RCC 7860 (cell line): Measurements from ENCODE around the gene SHKBP1.
"Not testable (repeated sequence)": the region's sequence is repeated elsewhere in the genome, so short reads cannot be mapped to it uniquely, and the experiment has no call there.

Experiments used
- DNase-seq: peaks from one replicate; pipeline ENCODE4 v3.0.0-alpha.2; 2015; ENCODE audit warnings: low spot score
- FAIRE-seq: peaks from 2 replicates; lab custom pipeline; 2012; peaks lifted over from hg19 to GRCh38; lab: Jason Lieb, UNC

SHKBP1 gene, protein sequence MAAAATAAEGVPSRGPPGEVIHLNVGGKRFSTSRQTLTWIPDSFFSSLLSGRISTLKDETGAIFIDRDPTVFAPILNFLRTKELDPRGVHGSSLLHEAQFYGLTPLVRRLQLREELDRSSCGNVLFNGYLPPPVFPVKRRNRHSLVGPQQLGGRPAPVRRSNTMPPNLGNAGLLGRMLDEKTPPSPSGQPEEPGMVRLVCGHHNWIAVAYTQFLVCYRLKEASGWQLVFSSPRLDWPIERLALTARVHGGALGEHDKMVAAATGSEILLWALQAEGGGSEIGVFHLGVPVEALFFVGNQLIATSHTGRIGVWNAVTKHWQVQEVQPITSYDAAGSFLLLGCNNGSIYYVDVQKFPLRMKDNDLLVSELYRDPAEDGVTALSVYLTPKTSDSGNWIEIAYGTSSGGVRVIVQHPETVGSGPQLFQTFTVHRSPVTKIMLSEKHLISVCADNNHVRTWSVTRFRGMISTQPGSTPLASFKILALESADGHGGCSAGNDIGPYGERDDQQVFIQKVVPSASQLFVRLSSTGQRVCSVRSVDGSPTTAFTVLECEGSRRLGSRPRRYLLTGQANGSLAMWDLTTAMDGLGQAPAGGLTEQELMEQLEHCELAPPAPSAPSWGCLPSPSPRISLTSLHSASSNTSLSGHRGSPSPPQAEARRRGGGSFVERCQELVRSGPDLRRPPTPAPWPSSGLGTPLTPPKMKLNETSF

DNA sequence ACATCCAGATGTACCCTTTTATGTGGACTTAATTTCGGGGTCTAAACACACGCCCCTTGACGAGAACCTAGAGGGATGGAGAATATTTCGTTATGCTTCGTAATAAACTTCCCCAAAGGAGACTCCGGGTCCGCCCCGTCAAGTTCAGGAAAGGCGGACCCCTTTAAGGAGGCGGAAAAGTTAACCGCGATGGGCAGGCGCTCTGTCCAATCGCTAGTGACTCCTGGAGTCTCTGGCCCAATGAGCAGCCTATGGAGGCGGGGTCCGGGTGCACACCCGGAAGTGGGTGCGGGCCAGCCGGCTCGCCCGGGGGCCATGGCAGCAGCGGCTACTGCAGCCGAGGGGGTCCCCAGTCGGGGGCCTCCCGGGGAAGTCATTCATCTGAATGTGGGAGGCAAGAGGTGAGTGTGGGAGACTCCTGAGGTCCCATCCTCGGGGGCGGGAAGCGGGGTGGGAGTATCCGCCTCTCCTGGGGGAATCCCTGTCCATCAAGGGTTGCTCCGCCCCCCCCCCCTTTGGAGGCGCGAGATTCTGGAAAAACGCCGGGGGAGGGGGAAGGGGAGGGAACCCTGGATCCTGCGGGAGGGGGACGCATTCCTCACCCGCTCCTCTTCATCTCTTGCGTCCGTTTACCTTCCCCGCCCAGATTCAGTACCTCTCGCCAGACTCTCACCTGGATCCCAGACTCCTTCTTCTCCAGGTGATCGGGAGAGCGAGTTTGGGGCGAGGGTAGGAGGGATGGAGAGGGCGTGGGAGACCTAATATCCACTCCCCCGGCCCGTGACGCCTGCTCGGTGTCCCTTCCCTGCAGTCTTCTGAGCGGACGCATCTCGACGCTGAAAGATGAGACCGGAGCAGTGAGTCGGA is at the start of gene SHKBP1:
Gene SHKBP1, plus strand, starts transcription at position 289 of the 867 bp plus-strand sequence. Its CDS starts 27 bp downstream, at position 316.
- peak; percentile 16 for FAIRE-seq
- DNase-seq, result peak; percentile 82

DNA sequence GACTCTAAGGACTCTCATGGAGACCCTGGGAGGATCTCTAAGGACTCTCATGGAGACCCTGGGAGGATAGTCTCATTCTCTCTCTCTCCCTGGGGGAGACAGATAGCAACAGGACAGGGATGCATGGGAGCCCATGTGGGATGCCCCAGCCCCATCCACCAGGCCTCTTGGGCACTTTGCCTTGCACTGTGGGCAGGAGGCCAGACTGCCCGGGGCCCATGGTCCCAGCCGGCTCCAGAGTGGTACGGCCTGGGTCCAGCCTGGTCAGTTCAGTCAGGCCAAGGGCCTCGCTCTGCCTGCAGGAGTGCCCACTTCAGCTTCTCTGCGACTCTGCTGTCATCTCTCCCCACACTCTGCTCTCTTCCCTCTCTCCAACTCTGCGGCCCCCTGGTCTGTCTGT is 48.6 kb upstream of the SHKBP1 start:
- FAIRE-seq (no peak), DNase-seq (no peak)

GRCh38 chr19:40528533-40529092 is 48.1 kb upstream of the SHKBP1 start:
- DNase-seq (no peak), FAIRE-seq (no peak)

DNA sequence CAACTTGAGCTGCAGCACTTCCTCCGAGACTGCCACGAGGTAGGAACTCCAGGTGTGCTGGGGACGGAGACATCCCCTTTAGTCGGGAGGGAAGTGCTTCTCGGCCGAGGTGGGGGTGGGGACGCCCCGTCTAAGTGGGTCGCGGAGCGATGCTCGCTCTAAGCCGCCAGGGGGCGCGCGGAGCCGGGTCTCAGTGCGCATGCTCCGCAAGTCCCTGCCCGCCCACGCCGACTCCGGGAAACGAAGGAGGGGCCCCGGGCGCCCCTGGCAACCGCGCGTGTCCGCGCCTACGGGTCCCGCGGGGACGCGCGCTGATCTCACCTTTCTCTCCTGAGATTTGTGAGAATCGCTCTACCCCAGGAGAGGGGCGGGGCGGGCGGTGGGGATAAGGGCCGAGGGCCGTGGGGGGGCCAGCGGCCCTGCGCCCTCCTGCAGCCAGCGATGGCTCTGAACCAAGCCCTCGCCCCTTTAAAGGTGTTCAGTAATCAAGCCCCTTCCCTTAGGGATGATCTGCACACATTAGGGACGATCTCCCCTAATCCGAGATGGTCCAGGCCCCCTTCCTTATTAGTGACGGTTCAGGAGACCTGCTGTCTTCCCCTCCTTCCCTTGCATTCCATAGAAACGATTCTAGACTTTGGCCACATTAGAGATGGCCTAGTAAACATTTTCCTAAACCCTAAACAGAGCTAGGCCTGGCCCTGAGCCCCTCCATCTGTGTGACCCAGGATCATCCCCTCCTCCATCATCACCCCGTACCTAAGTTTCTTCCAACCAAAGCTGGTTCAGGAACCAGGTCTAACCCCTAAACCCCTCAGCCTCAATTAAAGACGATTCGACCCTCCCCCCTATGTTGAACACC is 47.3 kb upstream of the SHKBP1 start:
- FAIRE-seq (no peak), DNase-seq (peak; percentile 32)

DNA sequence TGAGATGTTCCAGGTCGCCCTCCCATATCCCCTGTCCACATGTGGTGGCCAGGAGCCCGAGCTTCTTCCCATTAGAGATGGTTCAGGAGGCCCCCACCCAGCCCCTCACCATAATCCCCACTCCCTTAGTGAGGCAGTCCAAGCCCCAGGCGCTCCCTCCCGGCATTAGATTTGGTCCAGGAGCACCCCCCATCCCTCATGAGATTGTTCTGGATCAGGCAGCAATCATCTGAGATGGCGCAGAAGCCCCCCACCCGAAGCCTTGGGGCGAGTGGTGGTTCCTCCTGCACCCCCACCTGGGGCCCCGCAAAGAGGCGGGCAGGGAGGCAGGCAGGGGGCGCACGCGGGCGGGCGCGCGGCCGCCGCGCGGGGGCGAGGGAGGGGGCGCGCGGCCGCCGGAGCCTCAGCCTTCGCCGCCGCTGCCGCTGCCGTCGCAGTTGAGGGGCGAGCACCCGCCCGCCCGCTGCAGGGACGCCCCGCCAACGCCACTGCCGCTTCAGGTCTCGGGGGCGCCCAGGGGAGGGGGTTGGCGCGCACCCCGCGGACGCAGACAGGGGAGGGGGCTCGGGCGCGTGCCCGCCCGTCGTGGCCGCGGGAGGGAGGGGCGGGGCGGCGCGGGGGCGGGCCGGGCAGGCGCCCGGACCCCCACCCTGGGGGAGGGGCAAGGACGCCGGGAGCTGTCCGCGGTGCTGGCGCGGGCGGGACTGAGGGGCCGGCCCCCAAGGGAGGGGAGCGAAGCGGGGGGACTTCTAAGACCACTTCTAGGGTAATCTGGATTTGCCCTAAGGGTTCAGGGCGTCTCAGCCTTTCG is 46.4 kb upstream of the SHKBP1 start:
- FAIRE-seq, result no peak
- DNase-seq, result no peak

- no peak for FAIRE-seq
- DNase-seq, result no peak
These were observed 43.2 kb upstream of the SHKBP1 start for GRCh38 chr19:40533508-40533907.

GRCh38 chr19:40534148-40534547 is 42.5 kb upstream of the SHKBP1 start:
- DNase-seq (no peak), FAIRE-seq (no peak)

DNA sequence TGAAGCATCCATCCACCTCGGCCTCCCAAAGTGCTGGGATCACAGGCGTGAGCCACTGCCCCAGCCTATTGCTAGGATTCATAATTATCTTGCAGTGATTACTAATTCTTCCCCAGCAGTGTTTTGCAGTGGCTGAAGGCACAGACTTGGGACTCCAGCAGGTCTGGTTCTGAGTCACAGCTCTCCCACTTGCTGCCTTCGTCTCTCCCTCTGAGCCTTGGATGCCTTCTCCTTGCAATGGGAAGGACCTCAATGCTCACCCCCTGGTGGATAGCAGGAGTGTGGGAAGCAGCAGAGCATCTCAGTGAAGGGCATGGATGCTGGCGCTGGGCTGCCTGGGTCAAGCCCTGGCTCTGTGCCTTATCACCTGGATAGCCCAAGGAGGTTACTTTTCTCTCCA is 37.6 kb upstream of the SHKBP1 start:
- DNase-seq (peak; percentile 9), FAIRE-seq (no peak)

DNA sequence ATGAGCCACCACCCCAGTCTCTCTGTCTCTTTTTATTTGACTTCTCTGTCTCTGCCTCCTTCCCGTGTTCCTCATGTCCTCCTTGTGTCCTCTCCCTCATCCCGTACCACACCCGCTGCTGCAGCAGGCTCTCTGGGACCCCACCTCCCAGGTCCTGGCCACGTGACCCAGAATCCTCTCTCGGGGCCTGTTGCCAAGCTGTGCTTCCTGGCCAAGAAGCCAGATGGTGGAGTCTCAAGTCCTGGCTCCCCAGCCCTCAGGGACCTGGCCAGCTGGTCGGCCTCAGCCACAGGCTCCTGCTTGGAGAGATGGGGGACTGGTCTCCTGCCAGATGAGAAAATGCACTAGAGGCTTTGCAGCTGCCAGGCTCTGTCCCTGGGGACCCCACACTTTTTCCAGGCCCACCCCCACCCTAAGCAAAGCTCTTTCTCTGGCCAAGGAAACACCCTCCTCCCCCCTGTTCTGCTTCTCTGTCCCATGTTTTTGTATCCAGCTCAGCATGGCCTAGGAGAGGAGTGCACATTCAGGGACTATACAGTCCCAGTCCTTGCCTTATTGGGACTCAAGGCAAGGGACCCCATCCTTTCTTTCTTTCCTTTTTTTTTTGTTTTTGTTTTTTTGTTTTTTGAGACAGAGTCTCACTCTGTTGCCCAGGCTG is 34.3 kb upstream of the SHKBP1 start:
- no peak for DNase-seq
- no peak for FAIRE-seq

DNA sequence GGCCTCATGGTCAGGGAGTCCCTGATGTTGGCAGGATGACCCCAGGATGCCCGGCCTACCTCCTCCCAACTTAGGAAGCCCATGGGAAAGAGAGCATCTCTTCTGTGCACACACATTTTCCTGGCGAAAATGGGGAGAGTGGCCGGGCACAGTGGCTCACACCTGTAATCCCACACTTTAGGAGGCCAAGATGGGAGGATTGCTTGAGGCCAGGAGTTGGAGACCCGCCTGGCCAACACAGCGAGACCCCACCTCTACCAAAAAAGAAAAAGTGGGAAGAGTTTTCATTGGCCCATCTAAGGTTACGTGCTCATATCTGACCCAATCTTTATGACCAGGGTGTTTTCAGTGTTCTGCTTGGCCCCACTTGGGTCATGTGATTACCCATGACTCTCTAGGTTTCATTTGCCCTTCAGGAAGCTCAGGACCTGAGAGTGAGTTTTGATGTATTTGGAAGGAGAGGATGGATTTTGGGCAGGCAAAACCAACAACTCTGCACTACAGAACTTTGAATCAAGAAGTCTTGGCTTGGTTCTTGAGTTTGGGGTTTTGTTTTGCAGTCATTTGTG is 33.6 kb upstream of the SHKBP1 start:
- FAIRE-seq (no peak), DNase-seq (no peak)

DNA sequence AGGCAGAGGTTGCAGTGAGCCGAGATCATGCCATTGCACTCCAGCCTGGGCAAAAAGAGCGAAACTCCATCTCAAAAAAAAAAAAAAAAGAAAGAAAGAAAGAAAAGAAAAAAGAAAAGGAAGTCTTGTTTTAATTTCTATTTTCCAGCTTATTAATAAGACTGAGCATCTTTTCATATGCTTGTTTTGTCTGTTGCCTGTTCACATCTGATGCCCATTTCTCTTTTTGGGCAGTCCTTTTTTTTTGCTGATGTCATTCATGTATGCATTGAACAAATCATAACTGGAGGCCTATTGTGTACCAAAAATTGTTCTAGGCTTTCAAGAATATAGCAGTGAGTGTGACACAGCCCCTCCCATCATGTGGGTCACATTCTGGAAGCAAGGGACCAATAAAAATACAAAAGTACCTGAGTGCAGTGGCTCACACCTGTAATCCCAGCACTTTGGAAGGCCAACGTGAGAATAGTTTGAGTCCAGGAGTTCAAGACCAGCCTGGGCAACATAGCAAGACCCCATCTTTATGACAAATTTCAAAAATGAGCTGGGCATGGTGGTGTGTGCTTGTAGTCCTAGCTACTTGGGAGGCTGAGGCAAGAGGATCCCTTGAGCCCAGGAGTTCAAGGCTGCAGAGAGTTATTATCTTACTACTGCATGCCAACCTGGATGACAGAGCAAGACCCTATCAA is 30.4 kb upstream of the SHKBP1 start:
- DNase-seq, FAIRE-seq: not testable (repeated sequence)

DNA sequence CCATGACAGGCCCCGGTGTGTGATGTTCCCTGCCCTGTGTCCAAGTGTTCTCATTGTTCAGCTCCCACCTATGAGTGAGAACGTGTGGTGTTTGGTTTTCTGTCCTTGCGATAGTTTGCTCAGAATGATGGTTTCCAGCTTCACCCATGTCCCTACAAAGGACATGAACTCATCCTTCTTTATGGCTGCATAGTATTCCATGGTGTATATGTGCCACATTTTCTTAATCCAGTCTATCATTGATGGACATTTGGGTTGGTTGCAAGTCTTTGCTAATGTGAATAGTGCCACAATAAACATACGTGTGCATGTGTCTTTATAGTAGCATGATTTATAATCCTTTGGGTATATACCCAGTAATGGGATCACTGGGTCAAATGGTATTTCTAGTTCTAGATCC is 29.5 kb upstream of the SHKBP1 start:
- DNase-seq, FAIRE-seq: not testable (repeated sequence)

DNA sequence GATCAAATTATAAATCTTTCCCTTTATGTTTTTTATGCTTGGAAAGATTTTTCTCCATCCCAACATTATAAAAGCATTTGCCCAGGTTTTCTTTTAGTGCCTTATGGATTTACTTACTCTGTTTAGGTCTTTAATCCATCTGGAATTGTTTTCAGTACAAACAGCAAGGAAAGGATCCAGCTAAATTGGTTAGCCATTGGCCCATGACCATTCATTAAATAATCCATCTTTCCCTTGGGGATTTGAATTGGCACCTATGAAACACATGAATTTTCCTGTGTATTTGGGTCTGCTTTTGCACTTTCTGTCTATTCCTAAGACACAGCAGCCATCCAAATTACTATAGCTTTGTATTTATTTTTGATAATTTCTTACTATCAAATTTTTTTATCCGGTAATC is 28.8 kb upstream of the SHKBP1 start:
- no peak for FAIRE-seq
- no peak for DNase-seq

DNA sequence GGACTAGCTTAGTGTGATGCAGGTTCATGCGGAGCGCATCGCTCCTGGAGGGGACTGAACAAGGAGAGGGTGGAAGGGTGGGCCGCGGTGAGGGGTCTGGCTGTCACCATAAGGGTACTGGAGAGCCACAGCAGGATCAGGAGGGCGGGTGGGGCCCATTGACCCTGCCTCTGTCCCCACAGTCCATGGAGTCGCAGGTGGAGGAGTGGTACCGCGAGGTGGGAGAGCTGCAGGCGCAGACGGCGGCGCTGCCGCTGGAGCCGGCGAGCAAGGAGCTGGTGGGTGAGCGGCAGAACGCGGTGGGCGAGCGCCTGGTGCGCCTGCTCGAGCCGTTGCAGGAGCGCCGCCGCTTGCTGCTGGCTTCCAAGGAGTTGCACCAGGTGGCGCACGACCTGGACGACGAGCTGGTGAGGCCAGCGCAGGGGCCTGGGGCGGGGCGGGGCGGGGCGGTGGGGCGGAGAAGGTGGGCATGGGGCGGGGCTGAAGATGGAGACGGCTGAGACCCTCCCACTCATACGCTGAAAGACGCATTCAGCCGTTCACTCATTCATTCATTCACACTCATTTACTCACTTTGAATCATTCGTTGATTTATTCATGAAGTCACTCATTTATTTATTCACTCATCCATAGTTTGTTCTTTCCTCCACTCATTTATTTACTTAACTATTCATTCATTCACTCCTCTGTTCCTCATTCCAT is 27.5 kb upstream of the SHKBP1 start:
- DNase-seq, result peak; percentile 11
- no peak for FAIRE-seq

GRCh38 chr19:40550951-40551350 is 25.7 kb upstream of the SHKBP1 start:
- no peak for DNase-seq
- no peak for FAIRE-seq

- DNase-seq, result no peak
These were observed 23.8 kb upstream of the SHKBP1 start for GRCh38 chr19:40552848-40553247.

More at GRCh38 chr19:40552848-40553247, 23.8 kb upstream of the SHKBP1 start:
- no peak for FAIRE-seq
